ENCODE measurements around the gene AIFM1. TPM values are rescaled to one million over a fixed set of nuclear protein-coding genes. Genes with fewer than 3 reads are reported as not detected.
A peak's percentile ranks its signal among the peaks of the same experiment; 100 is the strongest.

Gene AIFM1
- total RNA-seq, 2 donors from 2014 or later = 85.2 to 89.0 TPM

DNA sequence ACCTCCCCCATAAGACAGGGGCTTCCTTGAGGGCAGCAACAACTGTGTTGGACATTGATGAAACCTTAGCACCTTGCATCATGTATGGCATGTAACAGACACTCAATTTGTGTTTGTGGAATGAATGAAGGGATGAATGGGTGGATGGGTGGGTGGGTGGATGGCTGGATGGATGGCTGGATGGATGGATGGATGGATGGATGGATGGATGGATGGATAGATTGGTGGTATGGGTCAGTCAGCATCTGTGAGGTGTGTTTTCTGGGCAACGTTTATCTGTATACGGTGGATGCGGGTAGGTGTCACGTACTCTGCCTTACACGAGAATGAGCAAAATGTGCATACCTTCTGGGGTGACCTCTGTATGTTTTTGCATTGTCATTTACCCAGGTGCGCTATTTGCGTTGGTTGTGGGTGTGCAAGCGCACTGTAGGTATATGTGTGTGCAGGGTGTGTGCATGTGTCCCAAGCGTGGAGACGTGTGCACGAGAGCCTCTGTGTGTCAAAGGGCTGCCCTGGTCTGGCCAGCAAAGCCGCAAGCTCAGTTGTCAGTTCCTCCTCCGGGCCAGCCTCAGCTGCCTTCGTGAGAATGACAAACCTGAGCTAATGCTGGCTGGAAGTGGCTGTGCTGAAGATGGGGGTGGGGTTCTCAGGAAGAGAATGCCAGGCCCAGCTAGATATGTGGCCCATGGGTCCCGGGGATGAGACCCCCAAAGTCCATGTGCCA is 81.8 kb downstream of the AIFM1 start:
- Histone ChIP-seq H3K4me1 (no peaks in the 10 kb centered on the region), H3K9me3 (no peaks in the 10 kb centered on the region), H3K9ac (ENCODE audit: low read depth in 2 of 2, low read length in 2 of 2) (no peak overlapping the region), H3K27me3 (no peaks in the 10 kb centered on the region), H3K4me3 (no peak overlapping the region), H3K27ac (peak overlapping the region; percentile 5), H3K36me3 (no peaks in the 10 kb centered on the region)
- TF ChIP-seq, protein P1, sequence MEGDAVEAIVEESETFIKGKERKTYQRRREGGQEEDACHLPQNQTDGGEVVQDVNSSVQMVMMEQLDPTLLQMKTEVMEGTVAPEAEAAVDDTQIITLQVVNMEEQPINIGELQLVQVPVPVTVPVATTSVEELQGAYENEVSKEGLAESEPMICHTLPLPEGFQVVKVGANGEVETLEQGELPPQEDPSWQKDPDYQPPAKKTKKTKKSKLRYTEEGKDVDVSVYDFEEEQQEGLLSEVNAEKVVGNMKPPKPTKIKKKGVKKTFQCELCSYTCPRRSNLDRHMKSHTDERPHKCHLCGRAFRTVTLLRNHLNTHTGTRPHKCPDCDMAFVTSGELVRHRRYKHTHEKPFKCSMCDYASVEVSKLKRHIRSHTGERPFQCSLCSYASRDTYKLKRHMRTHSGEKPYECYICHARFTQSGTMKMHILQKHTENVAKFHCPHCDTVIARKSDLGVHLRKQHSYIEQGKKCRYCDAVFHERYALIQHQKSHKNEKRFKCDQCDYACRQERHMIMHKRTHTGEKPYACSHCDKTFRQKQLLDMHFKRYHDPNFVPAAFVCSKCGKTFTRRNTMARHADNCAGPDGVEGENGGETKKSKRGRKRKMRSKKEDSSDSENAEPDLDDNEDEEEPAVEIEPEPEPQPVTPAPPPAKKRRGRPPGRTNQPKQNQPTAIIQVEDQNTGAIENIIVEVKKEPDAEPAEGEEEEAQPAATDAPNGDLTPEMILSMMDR (IDR thresholded peaks at IDR 0.05) = no peak
- intact Hi-C loops (cut with DNase I) = loop anchor here (5.0 kb wide), 2 partner anchors 33 to 108 kb away; no protein-coding TSS in a partner anchor
- DNase-seq = no peak

DNA sequence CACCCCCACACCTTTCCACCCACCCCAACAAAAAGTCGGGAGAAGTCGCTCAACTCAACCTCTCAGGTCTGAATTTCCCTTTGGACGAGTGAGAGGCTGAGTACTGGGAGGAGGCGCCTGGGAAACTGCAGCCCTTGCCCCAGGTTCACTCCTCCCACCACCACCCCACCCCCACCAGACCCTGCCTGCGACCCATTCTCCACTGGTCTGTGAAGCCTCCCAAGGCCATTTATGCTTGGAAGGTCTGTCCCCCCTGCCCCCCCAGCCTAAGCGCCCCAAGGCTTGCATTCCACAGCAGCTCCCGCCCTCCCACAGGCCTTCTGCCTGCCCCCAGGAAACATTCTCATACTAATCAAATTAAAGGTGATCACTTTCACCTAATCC is 82.5 kb downstream of the AIFM1 start:
- H3K36me3 ChIP-seq = no peaks in the 10 kb centered on the region
- no peaks in the 10 kb centered on the region for H3K27me3 ChIP-seq
- H3K4me3 ChIP-seq = no peak overlapping the region
- H3K9ac ChIP-seq (ENCODE audit: low read depth in 2 of 2, low read length in 2 of 2) = no peak overlapping the region
- H3K27ac ChIP-seq = no peak overlapping the region
- TF ChIP-seq, protein P1 (IDR thresholded peaks at IDR 0.05) = no peak
- H3K9me3 ChIP-seq = no peaks in the 10 kb centered on the region
- H3K4me1 ChIP-seq = no peaks in the 10 kb centered on the region
- intact Hi-C loops (cut with DNase I) = loop anchor here (5.0 kb wide), 2 partner anchors 34 to 109 kb away; no protein-coding TSS in a partner anchor
- DNase-seq = no peak

DNA sequence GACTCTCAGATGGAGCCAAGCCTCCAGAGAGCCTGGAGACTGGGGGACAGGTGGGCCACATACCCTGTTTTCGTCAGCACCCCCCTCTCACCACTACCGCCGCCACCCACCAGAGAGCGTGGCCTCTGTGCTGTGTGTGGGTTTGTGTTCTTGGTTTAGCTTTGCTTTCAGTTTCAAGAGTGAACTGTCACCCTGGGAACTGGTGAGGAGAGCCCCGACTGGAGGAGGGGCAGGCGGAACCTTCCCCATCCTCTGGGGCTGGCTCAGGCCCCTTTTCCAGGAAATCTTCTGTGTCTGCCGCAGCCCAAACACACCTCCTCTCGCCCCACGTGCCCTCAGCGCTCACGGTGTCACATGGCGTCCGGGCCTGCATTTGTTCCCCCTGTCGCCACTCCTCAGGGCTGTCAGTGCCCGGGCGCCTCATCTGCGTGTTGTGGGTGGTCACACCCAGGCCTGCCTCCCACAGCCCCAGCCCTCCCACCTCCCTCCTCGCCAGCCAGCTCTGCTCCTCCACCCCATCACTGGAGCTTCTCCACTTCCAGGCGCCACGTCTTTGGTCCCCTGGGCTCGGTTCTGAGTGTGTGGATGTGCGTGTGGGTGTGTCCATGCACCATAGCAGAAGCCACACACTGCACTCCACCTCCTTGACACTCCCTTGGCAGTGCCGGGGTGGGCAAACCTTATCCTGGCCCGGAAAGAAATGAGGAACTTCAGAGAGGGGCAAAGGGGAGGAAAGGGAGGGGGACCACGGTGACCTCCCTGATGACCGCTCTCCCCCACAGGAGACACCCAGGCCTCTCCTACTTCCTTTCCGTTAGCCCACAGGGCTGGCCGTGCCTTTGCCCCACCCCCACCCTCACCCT is 83.2 kb downstream of the AIFM1 start:
- no peaks in the 10 kb centered on the region for H3K4me1 ChIP-seq
- no peaks in the 10 kb centered on the region for H3K36me3 ChIP-seq
- TF ChIP-seq, protein P1 (IDR thresholded peaks at IDR 0.05) = no peak
- DNase-seq = no peak
- H3K9me3 ChIP-seq = no peaks in the 10 kb centered on the region
- H3K4me3 ChIP-seq = no peak overlapping the region
- H3K9ac ChIP-seq (ENCODE audit: low read depth in 2 of 2, low read length in 2 of 2) = no peak overlapping the region
- intact Hi-C loops (cut with DNase I) = loop anchor here (5.0 kb wide), 2 partner anchors 35 to 110 kb away; no protein-coding TSS in a partner anchor
- H3K27ac ChIP-seq = no peak overlapping the region
- H3K27me3 ChIP-seq = no peaks in the 10 kb centered on the region

DNA sequence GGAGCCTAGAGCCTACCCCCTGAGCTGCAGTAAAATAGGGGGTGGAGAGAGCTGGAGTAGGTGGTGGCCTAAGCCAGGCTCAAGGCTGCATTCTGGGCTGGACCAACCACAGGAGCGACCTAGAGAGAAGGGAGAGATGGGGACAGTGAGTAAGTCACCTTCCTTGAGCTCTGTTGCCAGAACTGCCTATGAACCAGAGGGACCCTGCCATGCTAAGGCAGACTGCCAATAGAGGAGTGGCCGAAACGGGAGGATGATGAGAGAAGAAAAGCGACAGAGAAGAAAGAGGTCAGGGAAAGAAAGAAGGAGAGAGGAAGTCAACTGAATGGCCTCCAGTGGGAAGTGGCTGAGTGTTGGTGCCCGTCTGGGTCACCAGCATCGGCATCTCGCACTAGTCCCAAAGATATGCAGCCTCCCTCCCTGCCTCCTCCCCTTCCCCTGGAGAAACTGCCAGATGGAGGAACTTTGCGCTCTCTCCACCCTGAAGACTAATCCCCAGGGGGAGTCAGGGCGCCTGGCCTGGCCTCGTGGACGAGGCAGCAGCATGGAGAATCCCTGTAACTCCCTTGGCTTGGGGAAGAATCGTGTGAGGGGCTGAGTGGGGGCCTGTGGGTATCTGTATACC is 84.1 kb downstream of the AIFM1 start:
- intact Hi-C loops (cut with DNase I) = loop anchor here (5.0 kb wide), 2 partner anchors 36 to 111 kb away; no protein-coding TSS in a partner anchor
- Histone ChIP-seq H3K4me3 (no peak overlapping the region), H3K9ac (ENCODE audit: low read depth in 2 of 2, low read length in 2 of 2) (no peak overlapping the region), H3K9me3 (no peaks in the 10 kb centered on the region), H3K27ac (no peak overlapping the region), H3K27me3 (no peaks in the 10 kb centered on the region), H3K36me3 (no peaks in the 10 kb centered on the region), H3K4me1 (no peaks in the 10 kb centered on the region)
- TF ChIP-seq, protein P1 (IDR thresholded peaks at IDR 0.05) = no peak
- no peak for DNase-seq

- H3K9ac ChIP-seq (ENCODE audit: low read depth in 2 of 2, low read length in 2 of 2) = no peak overlapping the region
- intact Hi-C loops (cut with DNase I) = loop anchor here (5.0 kb wide), 2 partner anchors 36 to 111 kb away; no protein-coding TSS in a partner anchor
- TF ChIP-seq, protein P1 (IDR thresholded peaks at IDR 0.05) = no peak
- H3K9me3 ChIP-seq = no peaks in the 10 kb centered on the region
- H3K36me3 ChIP-seq = no peaks in the 10 kb centered on the region
- H3K4me1 ChIP-seq = no peaks in the 10 kb centered on the region
- no peak for DNase-seq
- H3K4me3 ChIP-seq = no peak overlapping the region
- H3K27me3 ChIP-seq = no peaks in the 10 kb centered on the region
- no peak overlapping the region for H3K27ac ChIP-seq
Measured at GRCh38 chrX:130080791-130081367, 84.8 kb downstream of the AIFM1 start.

All from colonic mucosa (tissue), 4 donors.